ENCODE results near the gene RTP5. TPM values are rescaled to one million over a fixed set of nuclear protein-coding genes. Genes with fewer than 3 reads are reported as not detected.

Gene RTP5
- total RNA-seq, 1 donor = not detected

GRCh38 chr2:241846406-241846805 is 23.1 kb upstream of the RTP5 start:
- no peak overlapping the region for H3K4me3 ChIP-seq (ENCODE audit: low read depth, low read length)
- TF ChIP-seq, protein P1, sequence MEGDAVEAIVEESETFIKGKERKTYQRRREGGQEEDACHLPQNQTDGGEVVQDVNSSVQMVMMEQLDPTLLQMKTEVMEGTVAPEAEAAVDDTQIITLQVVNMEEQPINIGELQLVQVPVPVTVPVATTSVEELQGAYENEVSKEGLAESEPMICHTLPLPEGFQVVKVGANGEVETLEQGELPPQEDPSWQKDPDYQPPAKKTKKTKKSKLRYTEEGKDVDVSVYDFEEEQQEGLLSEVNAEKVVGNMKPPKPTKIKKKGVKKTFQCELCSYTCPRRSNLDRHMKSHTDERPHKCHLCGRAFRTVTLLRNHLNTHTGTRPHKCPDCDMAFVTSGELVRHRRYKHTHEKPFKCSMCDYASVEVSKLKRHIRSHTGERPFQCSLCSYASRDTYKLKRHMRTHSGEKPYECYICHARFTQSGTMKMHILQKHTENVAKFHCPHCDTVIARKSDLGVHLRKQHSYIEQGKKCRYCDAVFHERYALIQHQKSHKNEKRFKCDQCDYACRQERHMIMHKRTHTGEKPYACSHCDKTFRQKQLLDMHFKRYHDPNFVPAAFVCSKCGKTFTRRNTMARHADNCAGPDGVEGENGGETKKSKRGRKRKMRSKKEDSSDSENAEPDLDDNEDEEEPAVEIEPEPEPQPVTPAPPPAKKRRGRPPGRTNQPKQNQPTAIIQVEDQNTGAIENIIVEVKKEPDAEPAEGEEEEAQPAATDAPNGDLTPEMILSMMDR (IDR thresholded peaks at IDR 0.05; ENCODE audit: insufficient read depth, low read length) = no peak
- DNase-seq (ENCODE audit: low read depth) = no peak

- TF ChIP-seq, protein P1 (IDR thresholded peaks at IDR 0.05; ENCODE audit: insufficient read depth, low read length) = no peak
- no peak for DNase-seq (ENCODE audit: low read depth)
- no peak overlapping the region for H3K4me3 ChIP-seq (ENCODE audit: low read depth, low read length)
These were observed 20.5 kb upstream of the RTP5 start for GRCh38 chr2:241848761-241849615.

DNA sequence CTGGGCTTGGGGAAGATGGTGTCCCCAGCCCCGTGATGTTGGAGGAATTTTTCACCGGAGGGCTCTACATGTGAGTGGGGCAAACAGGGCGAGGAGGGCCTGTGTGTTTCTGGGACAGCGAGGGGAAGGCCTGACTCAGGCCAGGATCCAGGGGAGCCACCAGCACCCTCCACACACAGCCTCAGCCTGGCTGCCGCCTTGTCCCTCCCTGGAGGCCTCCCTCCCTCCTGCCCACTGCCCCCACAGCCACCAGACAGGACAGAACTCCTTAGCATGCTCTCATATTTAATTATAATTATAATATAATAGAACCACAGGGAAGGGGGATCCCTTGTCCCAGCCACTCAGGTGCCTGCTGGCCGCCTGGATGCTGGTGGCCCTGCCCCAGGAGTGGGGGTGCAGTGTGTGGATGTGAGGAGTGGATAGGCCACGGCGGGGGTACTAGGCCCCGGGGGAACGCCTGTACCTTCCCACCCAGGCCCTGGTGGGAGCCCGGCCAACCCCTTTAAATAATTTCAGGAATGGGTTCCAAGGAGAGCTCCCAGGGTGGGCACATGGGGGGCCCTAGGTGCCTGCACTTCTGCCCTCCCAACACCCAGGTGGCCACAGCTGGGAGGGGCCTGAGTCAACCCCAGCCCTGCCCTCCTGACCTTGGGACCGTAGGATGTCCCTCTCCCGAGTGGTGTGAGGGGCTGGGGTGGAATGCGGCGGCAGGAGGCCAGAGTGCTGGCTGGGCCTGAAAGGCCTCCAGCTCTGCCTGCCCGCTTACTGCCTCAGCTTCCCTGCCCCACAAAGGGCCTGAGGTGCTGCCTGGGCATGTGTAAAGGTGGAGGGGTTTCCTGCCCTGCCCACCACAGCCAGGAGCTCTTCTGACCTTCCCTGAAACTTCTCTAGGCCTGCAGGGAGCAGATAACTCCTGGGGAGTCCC is 19.6 kb upstream of the RTP5 start:
- H3K4me3 ChIP-seq (ENCODE audit: low read depth, low read length) = no peak overlapping the region
- DNase-seq (ENCODE audit: low read depth) = no peak
- TF ChIP-seq, protein P1 (IDR thresholded peaks at IDR 0.05; ENCODE audit: insufficient read depth, low read length) = no peak

DNA sequence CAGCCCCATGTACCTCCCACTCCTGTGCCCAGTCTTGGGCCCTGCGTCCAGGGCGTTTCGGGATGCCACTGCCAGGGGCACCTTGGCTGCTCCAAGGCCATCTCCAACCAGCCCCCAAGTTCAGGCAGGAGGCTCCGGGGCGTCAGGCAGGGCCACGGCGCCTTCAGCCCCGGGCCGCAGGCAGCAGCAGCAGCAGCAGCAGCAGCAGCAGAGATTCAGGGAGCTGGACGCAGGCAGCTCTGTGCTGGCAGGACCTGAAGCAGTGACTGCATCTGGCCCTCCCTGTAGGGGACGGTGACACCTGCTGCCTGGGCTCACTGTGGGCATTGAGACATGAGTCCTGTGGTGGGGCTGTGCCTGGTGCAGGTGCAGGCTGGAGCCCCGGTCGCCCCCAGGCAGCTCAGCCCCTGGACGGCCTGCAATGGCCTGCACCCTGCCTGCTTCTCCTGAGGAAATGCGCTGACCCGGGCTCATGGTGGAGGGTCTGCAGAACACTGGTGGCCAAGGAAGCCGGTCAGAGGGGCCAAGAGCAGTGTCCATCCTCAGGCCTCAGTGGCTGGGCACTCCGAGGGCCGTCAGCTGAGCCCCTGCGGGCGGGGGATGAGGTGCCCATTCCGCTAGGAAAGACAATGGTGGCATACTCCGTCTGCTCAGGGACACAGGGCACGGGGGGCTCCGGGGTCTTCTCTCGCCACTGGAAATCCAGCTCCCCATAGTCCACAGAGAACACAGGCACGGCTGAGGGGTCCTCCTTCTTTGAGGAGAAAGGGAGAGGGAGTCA is 18.8 kb upstream of the RTP5 start:
- no peak for DNase-seq (ENCODE audit: low read depth)
- no peak overlapping the region for H3K4me3 ChIP-seq (ENCODE audit: low read depth, low read length)
- TF ChIP-seq, protein P1 (IDR thresholded peaks at IDR 0.05; ENCODE audit: insufficient read depth, low read length) = no peak

GRCh38 chr2:241851325-241852115 is 18.0 kb upstream of the RTP5 start:
- H3K4me3 ChIP-seq (ENCODE audit: low read depth, low read length) = no peak overlapping the region
- DNase-seq (ENCODE audit: low read depth) = no peak
- TF ChIP-seq, protein P1 (IDR thresholded peaks at IDR 0.05; ENCODE audit: insufficient read depth, low read length) = no peak

Measured in fibroblast of the aortic adventitia (primary cell).